Large intestine (tissue), 3 donors: Measurements from ENCODE around the gene RAPGEF1. TPM values are rescaled to one million over a fixed set of nuclear protein-coding genes. Genes with fewer than 3 reads are reported as not detected.

Experiments
- DNase-seq, 2 donors: peaks; one replicate each; pipeline versions ENCODE4 v3.0.0 to v3.0.0-alpha.2; 2013
- H3K27ac ChIP-seq: one replicate; pipeline ENCODE4 v1.5.1; 2013; ENCODE audit warnings: low read length
- H3K27me3 ChIP-seq: 2 replicates; pipeline ENCODE4 v1.6.1; 2013; ENCODE audit warnings: low read length; ENCODE audit not compliant: control insufficient read depth, insufficient read depth
- H3K36me3 ChIP-seq: 2 replicates; pipeline ENCODE4 v1.6.1; 2013; ENCODE audit warnings: low read length; ENCODE audit not compliant: control insufficient read depth, insufficient read depth
- H3K4me1 ChIP-seq: one replicate; pipeline ENCODE4 v1.6.1; 2013; ENCODE audit warnings: low read length; ENCODE audit not compliant: control insufficient read depth, insufficient read depth
- H3K4me3 ChIP-seq: one replicate; pipeline ENCODE4 v1.5.1; 2013; ENCODE audit warnings: low read length
- H3K9me3 ChIP-seq: one replicate; pipeline ENCODE4 v1.6.1; 2013; ENCODE audit warnings: mild to moderate bottlenecking, low read depth, low read length, moderate library complexity; ENCODE audit not compliant: control insufficient read depth
- WGBS: methylation state at CpG from one replicate; pipeline ENCODE4 v1.1.5; 2013; ENCODE audit warnings: low lambda C conversion rate; ENCODE audit not compliant: insufficient coverage; 5-methylcytosine and 5-hydroxymethylcytosine counted together
- polyA plus RNA-seq: library from polyadenylated mRNA; unstranded; fragments of 120-200 nt; gene quantifications from one replicate; pipeline ENCODE4 v1.2.1, GENCODE V29; 2013

The RAPGEF1 gene
- polyA plus RNA-seq, 1 donor, result 39.7 TPM

DNA sequence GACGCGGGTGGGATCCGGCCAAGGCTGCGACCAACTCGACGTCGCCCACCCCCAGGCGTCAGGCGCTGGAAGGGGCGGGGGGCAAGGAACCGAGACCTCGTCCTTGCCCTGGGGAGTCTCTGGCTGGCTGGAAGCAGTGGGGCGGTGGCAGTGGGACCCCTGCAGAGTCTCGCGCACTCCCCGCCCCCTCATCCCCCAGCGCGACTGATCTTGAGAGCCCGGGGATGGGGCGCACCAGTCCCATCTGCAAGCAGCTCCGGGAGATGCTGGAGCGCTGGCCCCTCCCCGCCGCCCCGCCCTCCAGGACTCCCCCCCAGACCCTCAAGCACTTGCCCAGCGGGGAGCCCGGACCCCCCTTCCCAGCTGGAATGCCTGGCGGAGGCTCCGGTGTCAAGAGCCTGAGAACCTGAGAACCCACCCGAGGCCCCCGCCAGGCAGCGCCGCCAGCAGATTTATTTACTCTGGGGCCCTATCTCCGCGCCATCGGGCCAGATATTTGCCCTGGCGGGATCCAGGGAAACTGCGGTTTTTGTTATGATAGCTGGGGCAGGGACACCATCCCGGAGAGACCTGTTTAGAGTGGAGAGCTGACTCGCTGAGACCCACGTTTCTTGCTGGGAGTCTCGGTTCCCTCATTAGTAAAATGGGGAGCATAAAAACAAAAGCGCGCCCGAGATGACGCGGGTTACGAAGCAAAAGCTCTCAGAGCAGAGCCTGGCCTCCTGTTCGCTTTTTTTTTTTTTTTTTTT is 193.4 kb downstream of the RAPGEF1 start:
- H3K4me3 ChIP-seq, result peak overlapping the region; percentile 39
- H3K27ac ChIP-seq, result no peak overlapping the region
- DNase-seq, result peak in 1 of 2 donors; percentile 27
- no CpG with 5 or more reads among the region's 49 CpGs for WGBS
- peaks cover 23% of the 10 kb centered on the region for H3K9me3 ChIP-seq
- peaks cover 5% of the 10 kb centered on the region for H3K4me1 ChIP-seq
- peaks cover 42% of the 10 kb centered on the region for H3K27me3 ChIP-seq
- no peaks in the 10 kb centered on the region for H3K36me3 ChIP-seq

DNA sequence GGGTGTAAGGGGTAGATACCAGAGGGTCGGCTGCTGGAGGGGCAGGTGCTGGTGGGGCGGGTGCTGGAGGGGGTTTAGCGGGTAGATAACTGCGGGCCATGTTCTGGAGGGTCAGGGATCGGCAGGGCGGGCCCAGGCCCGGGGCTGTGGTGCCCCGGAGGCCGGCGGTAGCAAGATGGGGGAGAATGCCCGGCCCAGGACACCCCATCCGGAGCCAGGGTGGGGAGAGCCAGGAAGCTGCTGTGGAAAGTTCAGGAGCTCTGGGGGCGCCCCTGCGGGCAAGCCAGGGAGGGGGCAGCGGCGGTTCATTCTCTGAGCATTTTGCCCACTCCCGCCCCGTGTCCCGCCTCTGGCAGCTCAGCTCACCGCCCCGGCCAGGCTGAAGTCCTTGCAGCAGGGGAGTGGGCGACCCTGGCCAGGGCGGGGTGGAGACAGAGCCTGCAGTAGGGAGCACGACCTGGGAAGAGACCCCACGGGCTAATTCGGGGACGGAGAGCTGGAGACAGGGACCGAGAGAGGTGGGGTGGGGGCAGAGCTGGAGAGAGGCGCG is 194.0 kb downstream of the RAPGEF1 start:
- H3K4me3 ChIP-seq, result peak overlapping the region; percentile 39
- H3K9me3 ChIP-seq, result peaks cover 23% of the 10 kb centered on the region
- H3K27me3 ChIP-seq, result peaks cover 42% of the 10 kb centered on the region
- peaks cover 5% of the 10 kb centered on the region for H3K4me1 ChIP-seq
- peak in 1 of 2 donors; percentile 17 for DNase-seq
- H3K27ac ChIP-seq, result no peak overlapping the region
- no peaks in the 10 kb centered on the region for H3K36me3 ChIP-seq
- WGBS, result no CpG with 5 or more reads among the region's 30 CpGs

- Histone ChIP-seq H3K27me3 (peaks cover 42% of the 10 kb centered on the region), H3K4me3 (peak within 1 kb of the TSS; percentile 39), H3K4me1 (peaks cover 5% of the 10 kb centered on the region), H3K36me3 (no peaks in the 10 kb centered on the region), H3K9me3 (peaks cover 23% of the 10 kb centered on the region), H3K27ac (no peak within 1 kb of the TSS)
- 20% methylated on average over 1 of the region's 50 CpGs for WGBS
- peak; percentile 84 to 91 for DNase-seq
These were observed 194.7 kb downstream of the RAPGEF1 start, which contains the start of gene PRRT1B for GRCh38 chr9:131545003-131545785. PRRT1B (plus strand) TSS chr9:131545523; CDS start chr9:131545616, 93 bp downstream.

DNA sequence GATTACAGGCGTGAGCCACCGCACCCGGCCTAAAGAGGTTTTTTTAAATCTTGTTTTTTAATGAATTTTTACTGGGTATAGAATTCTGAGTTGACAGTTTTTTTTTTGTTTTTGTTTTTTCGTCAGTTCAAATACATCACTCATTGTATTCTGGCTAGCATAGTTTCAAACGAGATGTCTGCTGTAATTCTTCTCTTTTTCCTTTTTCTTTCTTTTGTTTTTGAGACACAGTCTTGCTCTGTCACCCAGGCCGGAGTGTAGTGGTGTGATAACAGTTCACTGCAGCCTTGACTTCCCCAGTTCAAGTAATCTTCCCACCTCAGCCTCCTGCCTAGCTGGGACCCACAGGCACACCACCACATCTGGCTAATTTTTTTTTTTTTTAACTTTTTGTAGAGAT is 196.7 kb downstream of the RAPGEF1 start:
- no peak for DNase-seq
- H3K4me3 ChIP-seq, result no peak overlapping the region
- WGBS, result 90% methylated on average over 3 of the region's 6 CpGs
- peaks cover 36% of the 10 kb centered on the region for H3K27me3 ChIP-seq
- no peak overlapping the region for H3K27ac ChIP-seq
- H3K9me3 ChIP-seq, result peaks cover 23% of the 10 kb centered on the region
- no peaks in the 10 kb centered on the region for H3K36me3 ChIP-seq
- H3K4me1 ChIP-seq, result peaks cover 5% of the 10 kb centered on the region

DNA sequence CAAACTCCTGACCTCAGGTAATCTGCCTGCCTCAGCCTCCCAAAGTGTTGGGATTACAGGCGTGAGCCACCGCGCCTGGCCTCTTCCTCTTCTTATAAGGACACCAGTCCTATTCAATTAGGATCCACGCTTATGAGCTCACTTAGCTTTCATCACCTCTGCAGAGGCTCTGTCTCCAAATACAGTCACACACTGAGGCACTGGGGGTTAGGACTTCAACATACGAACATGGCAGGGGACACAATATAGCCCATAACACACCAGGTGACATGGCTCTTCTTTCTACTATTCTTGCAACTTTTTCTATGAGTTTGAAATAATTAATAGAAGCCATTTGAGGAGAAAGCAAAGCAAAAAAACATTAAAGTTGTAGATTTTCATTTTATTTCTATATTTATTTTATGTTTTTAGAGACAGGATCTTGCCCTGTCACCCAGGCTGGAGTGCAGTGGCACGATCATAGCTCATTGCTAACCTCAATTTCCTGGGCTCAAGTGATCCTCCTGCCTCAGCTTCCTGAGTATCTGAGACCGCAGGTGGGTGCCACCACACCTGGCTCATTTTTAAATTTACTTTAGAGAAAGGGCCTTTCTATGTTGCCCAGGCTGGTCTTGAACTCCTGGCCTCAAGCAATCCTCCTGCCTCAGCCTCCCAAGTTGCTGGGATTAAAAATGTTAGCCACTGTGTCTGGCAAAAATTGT is 200.5 kb downstream of the RAPGEF1 start:
- no peak for DNase-seq
- Histone ChIP-seq H3K9me3 (peaks cover 14% of the 10 kb centered on the region), H3K4me1 (no peaks in the 10 kb centered on the region), H3K27me3 (peaks cover 4% of the 10 kb centered on the region), H3K27ac (no peak overlapping the region), H3K4me3 (no peak overlapping the region), H3K36me3 (no peaks in the 10 kb centered on the region)
- WGBS, result no CpG with 5 or more reads among the region's 7 CpGs

DNA sequence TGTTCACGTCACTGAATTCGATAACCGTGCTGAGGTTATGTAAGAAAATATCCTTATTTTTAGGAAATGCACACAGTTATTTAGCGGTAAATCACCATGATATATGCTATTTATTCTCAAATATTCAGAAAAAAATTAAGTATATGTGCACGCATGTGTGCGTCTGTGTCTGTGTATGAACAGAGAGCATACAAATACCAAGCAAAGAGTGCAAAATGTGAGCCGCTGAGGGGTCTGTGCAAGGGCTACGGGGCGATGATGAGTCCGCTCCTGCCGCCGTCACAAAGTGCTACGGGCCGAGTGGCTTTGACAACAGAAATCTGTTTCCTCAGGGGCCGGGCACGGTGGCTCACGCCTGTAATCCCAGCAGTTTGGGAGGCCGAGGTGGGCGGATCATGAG is 201.9 kb downstream of the RAPGEF1 start:
- Histone ChIP-seq H3K36me3 (no peaks in the 10 kb centered on the region), H3K9me3 (peaks cover 6% of the 10 kb centered on the region), H3K27ac (no peak overlapping the region), H3K4me3 (no peak overlapping the region), H3K4me1 (no peaks in the 10 kb centered on the region), H3K27me3 (no peaks in the 10 kb centered on the region)
- 100% methylated on average over 3 of the region's 19 CpGs for WGBS
- no peak for DNase-seq

DNA sequence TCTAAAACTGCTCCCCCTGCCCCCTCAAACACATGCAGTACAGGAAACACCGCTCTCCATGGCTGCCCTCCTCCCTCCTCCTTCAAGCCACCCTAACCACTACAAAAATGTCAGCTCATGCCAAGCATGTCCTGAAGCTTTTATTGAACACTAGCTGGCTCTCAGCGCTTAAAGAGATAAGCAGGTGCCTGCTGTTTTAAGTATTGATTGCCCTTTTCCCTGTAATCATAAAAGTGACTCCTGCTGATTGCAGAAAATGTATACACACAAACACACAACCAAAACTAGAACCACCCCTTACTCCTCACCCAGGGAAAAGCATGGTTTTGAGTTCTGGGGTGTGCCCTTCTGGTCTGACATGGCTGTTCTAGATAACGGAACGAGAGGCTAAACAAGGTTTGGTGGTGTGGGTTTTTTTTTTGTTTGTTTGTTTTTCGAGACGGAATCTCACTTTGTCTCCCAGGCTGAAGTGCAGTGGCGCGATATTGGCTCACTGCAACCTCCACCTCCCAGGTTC is 205.1 kb downstream of the RAPGEF1 start:
- no CpG with 5 or more reads among the region's 8 CpGs for WGBS
- Histone ChIP-seq H3K27ac (no peak overlapping the region), H3K4me1 (peaks cover 4% of the 10 kb centered on the region), H3K27me3 (no peaks in the 10 kb centered on the region), H3K9me3 (no peaks in the 10 kb centered on the region), H3K4me3 (no peak overlapping the region), H3K36me3 (peaks cover 1% of the 10 kb centered on the region)
- DNase-seq, result no peak

GRCh38 chr9:131530920-131531832 is 208.7 kb downstream of the RAPGEF1 start, which contains the start of gene UCK1:
UCK1 (minus strand) TSS chr9:131531263; CDS start chr9:131531174, 89 bp downstream.
- no peaks in the 10 kb centered on the region for H3K9me3 ChIP-seq
- peak within 1 kb of the TSS; percentile 27 for H3K27ac ChIP-seq
- no CpG with 5 or more reads among the region's 103 CpGs for WGBS
- no peaks in the 10 kb centered on the region for H3K27me3 ChIP-seq
- peak; percentile 78 to 84 for DNase-seq
- peaks cover 36% of the 10 kb centered on the region for H3K36me3 ChIP-seq
- peaks cover 11% of the 10 kb centered on the region for H3K4me1 ChIP-seq
- H3K4me3 ChIP-seq, result peak within 1 kb of the TSS; percentile 80

- no CpG with 5 or more reads among the region's 29 CpGs for WGBS
- DNase-seq, result peak; percentile 33 to 55
- Histone ChIP-seq H3K4me1 (peaks cover 11% of the 10 kb centered on the region), H3K27ac (peak overlapping the region; percentile 27), H3K9me3 (no peaks in the 10 kb centered on the region), H3K4me3 (peak overlapping the region; percentile 80), H3K27me3 (no peaks in the 10 kb centered on the region), H3K36me3 (peaks cover 43% of the 10 kb centered on the region)
These were observed 209.3 kb downstream of the RAPGEF1 start for GRCh38 chr9:131530546-131530919.
